Muscle of arm (tissue), 12 donors: ENCODE results near the gene GIT1. TPM values are rescaled to one million over a fixed set of nuclear protein-coding genes. Genes with fewer than 3 reads are reported as not detected.

Experiments
- DNase-seq: peaks from one replicate; pipeline ENCODE4 v3.0.0-alpha.2; 2013
- polyA plus RNA-seq, 12 donors: library from polyadenylated mRNA; unstranded; fragments of 120-200 nt; gene quantifications; one replicate each; pipeline ENCODE4 v1.2.1, GENCODE V29; 2013; ENCODE audit not compliant: insufficient read length in 12 of 12

Gene GIT1
- polyA plus RNA-seq, 12 donors = 22.5 to 56.8 (median 27.8) TPM; not detected in 1

DNA sequence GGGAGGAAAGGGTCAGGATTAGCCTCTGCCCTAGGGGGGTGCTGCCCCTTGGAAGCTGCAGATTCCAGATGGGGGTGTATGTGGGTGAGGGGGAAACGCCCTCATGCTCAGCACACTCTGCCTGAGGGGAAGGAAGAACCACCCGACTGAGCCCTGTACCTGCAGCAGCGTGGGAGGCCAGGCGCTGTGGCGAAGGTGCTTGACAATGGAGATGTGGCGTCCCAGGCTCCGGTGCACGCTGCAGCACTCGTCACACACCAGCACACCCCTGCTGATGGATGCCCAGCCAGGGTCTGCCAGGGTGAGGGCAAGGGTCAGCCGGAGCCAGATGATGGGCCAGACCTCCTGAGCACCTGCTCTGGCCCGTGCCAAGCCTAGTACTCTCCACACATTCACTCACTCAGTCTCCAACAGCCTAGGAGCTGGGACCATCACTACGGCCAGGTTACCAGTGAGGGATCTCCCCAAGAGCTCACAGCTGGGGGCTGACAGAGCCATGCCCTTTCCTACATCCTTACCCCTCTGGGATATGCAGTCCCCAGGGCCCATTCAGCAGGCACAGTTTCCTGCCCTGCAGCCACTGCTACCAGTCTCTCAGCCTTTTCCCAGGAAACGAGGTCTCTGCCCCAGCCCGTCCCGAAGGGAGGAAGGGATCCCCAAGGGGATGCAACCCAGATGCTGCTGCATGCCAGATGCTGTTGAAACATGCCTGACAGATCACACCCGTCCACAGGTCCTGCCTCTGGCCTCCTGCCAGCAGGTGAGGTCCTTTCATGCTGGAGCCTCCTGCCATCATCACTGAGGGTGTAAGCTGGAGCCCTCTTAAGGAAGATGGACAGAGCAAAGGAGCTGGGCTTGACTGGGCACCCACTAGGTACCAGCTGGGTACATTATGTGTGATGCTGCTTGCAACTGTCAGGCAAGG lies 5.9 kb downstream of the GIT1 start:
- DNase-seq = no peak

DNA sequence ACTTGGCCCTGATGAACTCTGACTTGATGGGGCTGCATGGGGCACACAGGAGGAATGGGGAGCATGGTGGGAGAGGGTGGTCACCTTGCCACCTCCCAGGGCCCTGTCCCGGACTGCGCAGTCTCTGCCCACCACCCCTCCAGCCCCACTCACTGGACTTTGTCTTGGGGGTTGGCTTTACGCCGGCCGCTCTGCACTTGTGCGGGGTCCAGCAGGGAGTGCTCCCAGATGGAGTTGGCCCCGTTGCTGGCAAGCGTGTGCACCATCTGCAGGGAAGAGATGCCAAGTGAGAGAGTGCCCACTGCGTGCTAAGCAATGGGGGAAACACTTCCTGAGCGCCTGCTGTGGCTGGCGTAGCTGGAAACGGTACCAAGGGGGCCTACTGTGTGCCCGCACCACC lies 6.7 kb downstream of the GIT1 start:
- no peak for DNase-seq

DNA sequence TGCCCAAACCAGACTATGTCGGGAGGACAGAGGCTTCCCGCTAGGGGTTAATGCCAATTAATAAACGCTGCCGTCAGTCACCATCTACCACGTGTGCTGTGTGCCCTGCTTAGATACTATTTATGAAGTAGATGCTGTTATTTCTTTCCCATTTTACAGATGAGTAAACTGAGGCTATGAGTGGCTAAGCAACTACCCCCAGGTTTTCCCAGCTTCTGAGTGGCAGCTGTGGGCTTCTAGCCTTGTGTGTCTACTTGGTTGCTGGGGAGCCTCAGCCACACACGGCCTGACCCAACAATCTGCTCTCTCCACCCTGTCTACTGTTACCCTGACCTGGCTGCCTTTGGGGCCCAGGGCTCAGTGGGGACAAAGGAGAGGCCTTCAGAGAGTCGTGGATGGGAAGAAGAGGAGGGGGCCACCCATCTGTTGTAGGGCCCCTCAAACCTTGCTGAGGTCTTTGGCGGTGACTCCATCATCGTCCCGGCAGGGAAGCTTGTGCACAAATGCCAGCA lies 7.1 kb downstream of the GIT1 start:
- no peak for DNase-seq

DNA sequence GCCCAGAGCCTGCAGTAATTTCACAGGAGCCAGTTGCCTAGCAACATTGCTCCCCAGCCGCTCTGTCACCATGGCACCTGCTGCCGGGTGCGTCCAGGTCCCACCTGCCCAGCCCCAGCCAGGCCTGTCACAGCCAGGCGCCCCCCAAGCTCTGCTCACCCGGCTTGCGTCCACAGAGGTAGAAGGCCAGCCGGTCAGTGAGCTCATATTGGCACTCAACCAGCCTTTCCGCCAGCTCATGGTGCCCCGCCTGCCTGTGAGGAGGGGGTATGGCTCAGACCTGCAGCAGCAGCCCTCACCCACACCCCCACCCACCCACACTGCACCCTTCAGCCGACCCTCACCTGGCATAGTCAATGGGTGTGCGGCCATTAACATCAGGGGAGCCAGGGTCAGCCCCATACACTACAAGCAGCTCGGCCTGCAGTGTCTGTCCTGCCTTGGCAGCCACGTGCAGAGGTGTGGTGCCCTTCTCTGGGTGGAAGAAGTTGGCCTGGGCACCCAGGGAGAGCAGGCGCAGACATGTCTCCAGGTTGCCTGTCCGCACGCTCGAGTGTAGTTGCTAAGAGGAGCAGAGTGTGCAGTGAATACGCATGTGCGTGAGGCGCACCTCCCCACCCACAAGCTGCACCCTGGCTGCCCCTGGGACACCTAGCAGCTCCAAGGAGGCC lies 7.7 kb downstream of the GIT1 start:
- no peak for DNase-seq

DNA sequence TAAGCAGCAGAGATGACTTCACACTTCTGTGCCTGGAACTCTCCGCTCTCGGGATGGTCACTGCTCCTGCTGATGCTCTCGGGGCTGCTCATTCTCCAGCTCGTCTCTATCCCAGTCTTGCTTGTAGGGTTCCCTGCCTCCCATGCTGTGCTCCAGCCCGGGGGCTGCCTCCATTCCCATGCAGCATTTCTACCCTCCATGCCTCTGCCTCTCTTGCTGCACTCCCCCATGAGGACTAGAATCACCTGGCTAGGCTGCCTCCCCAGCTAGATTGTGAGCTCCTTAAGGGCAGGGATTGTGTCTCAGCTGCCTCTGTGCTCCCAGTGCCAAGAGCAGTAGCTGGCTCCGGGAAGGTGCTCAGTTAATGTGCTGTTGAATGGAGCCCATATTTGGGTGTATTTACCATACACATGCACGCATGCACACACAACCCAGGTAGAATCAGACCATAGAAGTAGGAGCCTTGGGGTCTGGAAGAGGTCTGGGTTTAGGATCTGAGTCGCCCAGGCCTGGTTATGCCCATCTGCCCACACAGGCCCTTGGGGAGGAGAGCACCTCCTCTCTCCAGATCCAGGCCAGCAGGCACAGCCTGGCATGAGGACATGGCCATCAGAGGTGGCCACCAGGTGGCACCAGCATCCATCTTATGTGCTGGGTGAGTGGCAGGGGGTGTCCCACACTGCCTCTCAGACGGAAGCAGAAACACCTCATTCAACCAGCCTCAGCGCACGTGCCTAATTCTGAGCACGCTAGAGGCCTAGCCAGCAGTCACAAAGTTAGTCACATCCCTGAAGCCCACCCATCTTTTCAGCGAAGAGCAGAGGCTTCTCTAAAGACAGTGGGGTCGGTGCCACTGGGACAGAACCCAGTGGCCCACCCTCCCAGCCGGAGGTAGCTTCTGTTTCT lies 9.3 kb downstream of the GIT1 start:
- DNase-seq = peak; percentile 77

DNA sequence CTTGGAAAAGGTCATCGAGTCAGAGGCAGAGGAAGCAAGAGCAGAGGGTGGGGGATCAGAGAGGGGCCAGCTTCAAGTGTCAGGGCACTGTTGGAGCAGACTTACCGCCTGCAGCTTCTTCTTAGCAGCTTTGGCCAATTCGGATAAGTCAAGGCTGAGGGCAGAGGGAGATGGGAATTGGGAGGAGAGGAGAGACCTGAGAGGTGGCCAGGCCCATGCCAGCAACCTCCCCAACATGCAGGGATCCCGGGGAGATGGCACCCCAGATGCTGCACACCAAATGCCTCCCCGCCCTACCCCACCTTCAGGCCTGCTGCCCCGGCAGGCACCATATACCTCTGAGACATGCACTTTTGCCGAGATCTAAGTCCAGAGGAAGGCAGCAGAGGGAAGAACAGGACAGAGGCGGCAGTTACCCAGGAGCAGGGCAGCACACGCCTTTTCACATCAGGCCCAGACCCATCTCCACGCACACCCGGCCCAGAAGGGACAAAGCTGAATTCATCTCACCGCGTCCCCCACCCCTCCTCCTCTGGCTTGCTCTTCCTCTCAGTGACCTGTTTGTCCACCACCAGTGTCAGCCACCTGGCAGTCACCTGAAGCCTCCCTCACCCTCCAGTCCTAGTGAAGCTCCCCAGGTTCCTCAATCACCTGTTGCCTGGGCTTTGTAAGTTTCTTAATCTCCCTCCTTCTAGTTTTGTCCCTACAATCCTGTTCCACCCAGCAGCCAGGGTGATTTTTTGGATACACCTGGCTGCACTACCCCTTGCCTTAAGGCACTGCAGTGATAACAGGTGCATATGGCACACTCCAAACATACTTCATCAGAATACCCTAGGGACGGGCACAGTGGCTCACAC lies 10.6 kb downstream of the GIT1 start:
- DNase-seq = no peak

DNA sequence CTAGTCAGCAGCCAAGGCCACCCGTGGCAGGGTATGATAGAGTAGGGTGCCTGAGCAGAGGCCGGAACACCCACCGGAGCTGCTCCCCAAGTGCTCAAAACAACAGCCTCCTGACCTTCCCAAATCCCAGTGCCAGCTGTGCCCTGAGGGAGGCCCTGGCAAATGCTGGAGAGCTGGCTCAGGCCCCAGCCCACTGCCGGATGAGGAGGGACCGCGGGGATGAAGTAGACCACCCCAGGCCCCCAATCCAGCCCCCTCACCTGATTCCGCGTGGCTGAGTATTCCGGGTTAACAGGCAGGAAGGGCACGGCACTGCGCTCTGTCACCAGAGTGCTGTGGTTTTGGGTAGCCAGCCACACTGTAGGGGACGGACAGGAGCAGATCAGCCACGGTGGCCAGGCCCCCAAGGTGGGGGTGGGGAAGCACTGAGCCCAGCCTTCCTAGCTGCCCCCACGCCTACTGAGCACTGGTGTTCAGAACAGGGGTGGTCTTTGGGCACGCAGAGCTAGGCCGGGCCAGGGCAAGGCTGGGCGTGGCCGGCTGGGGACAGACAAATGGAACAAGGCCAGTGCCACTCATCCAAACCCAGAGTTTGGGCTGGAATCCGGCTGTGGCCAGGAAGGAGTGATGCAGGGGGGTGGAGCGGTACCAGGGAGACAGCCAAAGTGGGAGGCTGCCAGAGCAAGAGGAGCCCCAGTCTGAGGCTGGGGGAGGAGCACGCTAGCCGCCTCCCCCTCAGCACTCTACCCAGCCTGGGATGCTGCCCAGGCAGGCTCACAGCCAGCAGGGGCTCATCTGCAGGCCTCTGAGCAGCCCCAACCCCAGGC lies 11.8 kb downstream of the GIT1 start:
- peak; percentile 58 for DNase-seq

DNA sequence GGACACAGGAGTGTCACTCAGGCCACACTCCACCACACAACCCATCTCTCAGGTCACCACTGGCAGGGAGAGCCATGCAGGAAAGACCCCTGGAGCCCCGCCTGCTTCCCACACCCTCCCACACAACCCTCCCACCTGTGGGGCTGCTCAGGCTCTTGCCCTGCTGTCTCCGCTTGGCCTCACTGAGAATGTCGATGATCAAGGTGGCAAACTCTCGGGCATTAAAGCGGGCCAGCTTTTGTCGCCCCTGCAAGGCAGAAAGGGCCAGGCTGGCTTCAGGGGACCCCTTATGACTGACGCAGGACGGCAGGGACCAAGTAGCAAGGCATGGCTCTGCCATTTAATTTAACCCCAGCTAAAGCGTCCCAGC lies 12.5 kb downstream of the GIT1 start:
- no peak for DNase-seq

DNA sequence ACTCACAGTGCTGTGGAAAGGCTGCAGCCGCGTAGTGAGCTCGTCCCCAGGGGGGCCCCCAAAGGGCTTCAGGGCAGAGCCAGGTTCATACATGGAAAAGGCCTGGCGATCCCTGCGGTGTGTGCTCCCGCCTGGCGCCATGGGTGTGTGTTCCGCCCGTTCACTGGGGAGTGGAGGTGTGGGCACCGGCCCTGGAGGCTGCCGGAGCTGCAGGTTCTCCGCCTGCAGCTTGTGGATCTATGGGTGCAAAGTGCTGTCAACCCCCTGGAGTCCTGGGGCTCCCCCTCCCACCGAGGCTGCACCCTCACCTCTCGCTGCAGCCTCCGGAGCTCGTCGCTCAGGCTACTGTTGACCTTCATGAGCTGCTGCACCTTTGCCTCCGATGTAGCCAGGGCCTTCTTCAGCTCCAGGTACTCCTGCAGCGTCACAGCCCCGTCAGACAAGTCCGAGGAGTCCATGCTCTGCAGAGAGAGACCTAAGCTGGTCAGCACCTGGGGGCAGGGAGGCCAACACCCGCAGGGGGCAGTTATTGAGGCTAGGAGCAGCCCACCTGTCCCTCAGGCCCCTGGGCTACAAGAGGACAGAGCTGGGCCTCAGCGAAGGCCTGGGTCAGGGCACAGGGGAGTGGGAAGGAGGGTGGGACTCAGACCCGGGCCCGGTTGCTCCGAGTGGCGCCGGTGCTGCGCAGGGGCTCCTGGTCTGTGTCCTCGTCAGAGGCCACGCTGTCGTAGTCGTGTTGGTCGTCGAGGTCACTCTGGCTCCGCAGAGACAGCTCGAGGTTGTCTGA lies 13.0 kb downstream of the GIT1 start:
- no peak for DNase-seq

DNA sequence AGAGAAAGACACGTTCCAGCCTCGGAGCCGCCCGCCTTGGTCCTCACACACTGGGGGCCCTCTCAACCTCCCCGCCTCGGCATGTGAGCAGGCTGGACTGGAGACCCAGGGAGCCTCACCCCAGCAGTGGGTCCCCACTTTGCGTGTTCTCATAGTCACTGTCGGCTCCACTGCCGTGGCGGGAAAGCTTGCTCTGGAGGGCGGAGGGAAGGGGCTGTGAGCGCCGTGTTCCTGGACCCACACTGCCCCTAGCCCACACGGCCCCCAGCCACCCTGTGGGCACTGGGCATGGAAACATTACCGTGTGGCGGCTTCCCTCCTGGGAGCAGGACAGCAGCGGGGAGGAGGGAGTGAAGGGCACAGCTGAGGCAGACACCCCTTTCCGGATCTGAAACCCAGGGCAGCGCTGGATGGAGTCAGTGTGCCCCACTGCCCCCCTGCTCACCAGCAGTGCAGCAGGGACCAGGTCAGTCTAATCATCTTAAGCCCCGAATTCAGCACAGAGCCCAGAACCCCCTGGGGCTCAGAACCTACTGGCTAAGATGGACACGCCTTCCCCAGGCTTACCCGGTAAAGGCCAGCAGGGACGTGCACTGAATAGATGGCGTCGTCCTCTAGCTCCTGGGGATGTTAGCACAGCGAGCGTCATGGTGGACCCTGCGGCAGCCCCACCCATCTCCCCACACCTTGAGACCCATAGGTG lies 13.8 kb downstream of the GIT1 start:
- no peak for DNase-seq

DNA sequence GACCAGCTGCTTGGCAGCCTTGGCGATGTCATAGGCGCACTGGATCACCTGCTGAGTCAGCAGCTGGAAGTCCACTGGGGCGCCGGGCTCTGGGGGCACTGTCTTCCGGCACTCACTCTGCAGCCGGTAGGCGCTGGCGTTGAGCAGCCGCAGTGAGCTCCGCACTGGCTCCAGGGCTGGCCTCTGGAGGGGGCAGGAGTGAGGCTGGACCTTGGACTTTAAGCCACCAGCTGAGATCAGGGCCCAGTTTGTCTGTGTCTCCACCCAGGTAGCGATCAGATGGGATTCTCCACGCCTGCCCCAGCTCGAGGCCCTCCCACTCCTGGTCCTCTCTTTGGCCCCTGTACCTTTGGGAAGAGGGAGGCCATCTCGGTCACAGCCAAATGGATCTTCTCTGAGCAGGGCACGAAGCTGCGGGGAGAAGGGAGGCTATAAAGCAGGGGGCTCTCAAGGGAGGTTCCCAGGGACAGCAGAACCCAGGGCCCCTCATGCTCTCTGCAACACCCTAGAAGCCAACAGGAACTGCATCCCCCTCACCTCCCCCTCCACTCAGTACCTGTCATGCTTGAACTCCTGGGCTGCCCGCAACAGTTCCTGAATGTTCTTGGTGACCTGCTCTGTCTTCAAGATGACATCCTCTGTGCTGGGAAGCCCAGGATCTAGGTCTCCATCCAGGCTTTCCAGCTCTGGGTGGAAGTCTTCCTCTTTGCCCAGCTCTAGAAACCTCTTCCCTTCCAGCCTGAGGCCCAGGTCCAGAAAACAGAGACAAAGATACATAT lies 14.5 kb downstream of the GIT1 start:
- no peak for DNase-seq

DNA sequence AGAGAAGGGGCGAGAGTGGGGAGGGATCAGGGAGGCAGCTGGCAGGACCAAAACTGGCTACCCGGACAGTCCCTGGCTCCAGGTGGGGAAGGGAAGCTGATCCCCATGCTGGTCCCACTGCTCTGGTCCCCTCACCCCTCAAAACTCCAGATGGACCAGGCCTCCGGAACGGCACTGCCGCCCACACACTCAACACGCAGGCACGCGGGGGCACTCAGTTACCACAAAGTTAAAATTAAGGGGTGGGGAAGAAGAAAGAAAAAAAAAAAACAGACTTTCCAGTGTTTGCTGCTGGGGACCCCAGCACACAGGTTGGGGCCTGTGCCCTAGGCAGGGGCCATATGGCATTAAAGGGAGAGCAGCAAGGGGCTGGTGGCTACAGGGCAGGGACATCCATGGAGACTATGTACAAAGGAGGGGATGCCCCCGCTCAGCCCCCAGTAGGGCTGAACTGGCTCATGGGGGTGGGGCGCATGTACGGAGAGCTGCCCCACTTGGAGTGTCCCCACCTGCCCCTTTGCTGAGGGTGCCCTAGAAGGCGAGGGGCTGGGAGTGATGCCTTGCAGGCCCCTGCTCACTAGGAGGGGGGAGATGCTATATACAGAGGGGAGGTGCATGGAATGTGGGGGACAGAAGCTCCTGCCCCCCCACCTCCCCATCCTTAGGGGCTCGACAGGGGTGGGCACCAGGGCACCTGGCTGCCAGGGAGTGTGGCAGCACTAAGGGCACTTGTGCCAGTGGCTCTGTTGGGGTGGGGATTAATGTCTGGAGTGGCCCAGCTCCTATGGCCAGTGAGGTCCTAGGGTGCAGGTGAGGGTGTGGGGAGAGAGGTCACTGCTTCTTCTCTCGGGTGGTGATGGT lies 15.3 kb downstream of the GIT1 start:
- DNase-seq = no peak

DNA sequence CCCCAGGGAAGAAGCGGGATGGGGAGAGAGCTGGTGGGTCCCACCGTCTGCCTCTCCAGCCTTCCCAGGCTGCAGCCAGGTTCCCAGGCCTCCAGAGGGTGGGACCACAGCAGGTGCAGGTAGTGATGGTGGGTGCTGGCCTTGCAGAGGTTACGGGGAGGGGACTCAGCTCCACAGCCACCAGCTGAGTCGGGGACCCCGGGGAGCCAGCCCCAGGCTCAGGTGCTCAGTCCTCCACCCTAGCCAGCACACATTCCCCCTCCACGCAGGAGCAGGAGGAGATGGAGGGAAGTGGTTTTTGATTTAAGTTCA lies 15.9 kb downstream of the GIT1 start:
- no peak for DNase-seq

DNA sequence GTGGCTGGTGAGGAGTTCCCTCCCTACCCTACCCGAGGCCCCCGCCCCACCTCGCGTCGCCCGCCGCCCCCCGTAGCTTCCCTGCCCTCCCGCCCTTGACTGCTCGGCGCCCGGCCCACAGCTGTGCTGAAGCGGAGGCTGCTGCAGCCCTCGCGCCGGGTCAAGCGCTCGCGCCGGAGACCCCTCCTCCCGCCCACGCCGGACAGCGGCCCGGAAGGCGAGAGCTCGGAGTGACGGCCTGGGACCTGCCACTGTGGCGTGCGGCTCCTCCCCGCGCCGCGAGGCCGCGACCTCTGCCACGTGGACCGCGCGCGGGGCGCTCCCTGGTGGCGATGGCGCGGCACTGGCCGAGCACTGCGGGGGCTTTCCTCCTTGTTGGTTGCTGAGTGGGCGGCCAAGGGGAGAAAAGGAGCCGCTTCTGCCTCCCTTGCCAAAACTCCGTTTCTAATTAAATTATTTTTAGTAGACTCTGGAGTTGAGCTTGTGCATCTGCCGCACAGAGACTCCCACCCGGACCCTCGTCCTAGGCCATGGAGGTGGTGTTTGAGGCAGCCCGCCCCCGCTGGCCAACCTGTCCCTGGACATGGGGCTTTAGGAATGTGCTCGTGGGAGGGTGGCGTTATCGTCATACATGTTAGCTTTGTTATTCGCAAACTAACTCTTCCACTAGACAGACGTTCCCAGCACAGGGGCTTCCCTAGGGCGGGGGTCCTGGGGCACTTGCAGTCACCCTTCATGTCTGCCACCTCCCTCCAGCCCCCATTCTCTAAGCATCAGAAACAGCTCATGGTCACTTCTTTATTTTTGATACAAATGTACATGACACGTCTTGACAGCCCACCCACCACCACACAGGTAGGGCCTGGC lies 16.5 kb downstream of the GIT1 start:
- peak; percentile 60 for DNase-seq

DNA sequence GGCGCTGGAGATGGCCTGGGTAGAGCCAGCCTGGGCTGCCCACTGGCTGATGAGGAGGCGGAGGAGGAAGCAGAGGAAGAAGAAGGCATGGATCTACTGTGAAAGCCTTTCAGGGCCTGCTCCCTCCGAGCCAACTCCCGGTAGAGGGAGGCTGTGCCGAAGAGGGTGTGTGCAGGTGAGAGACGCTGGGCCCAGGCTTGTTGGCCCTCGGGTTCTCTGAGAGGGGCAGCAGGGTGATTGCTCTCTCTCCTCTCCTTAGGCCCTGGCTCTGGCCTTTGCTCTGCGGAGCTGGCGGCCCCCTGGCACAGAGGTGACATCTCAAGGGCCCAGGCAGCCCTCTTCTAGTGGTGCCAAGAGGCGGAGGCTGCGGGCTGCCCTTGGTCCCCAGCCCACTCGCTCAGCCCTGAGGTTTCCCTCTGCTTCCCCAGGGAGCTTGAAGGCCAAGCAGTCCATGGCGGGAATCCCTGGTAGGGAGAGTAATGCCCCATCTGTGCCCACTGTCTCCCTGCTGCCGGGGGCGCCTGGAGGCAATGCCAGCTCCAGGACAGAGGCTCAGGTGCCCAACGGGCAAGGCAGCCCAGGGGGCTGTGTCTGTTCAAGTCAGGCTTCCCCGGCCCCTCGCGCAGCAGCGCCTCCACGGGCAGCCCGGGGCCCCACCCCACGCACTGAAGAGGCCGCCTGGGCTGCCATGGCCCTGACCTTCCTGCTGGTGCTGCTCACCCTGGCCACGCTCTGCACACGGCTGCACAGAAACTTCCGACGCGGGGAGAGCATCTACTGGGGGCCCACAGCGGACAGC lies 17.4 kb downstream of the GIT1 start:
- DNase-seq = no peak
